GM21390 (cell line): ENCODE data around the gene APOL6.
"Not testable (repeated sequence)": the region's sequence is repeated elsewhere in the genome, so short reads cannot be mapped to it uniquely, and the experiment has no call there.

Experiments used
- ATAC-seq: cut with Tn5 transposase; IDR thresholded peaks from one replicate; pipeline ENCODE4 v1.9.1; 2021; ENCODE audit not compliant: unreplicated experiment

Gene APOL6

GRCh38 chr22:35674335-35674734 is 26.1 kb downstream of the APOL6 start:
- no peak for ATAC-seq

GRCh38 chr22:35676065-35676464 is 27.8 kb downstream of the APOL6 start:
- ATAC-seq = not testable (repeated sequence)

- no peak for ATAC-seq
Measured at GRCh38 chr22:35677460-35678187, 29.4 kb downstream of the APOL6 start.

GRCh38 chr22:35678836-35679235 is 30.6 kb downstream of the APOL6 start:
- no peak for ATAC-seq

- ATAC-seq = not testable (repeated sequence)
Measured at GRCh38 chr22:35679492-35679891, 31.2 kb downstream of the APOL6 start.

GRCh38 chr22:35681454-35682052 is 33.3 kb downstream of the APOL6 start:
- ATAC-seq = no peak

GRCh38 chr22:35683560-35683959 is 35.3 kb downstream of the APOL6 start:
- ATAC-seq = no peak

- ATAC-seq = no peak
Measured at GRCh38 chr22:35684270-35684700, 36.0 kb downstream of the APOL6 start.

GRCh38 chr22:35684732-35685131 is 36.5 kb downstream of the APOL6 start:
- no peak for ATAC-seq

- no peak for ATAC-seq
Measured at GRCh38 chr22:35685731-35686130, 37.5 kb downstream of the APOL6 start.

- no peak for ATAC-seq
Measured at GRCh38 chr22:35686298-35686697, 38.1 kb downstream of the APOL6 start.

- ATAC-seq = no peak
Measured at GRCh38 chr22:35687461-35687860, 39.2 kb downstream of the APOL6 start.

GRCh38 chr22:35688913-35689675 is 40.8 kb downstream of the APOL6 start:
- ATAC-seq = no peak

- no peak for ATAC-seq
Measured at GRCh38 chr22:35690001-35690400, 41.8 kb downstream of the APOL6 start.

- ATAC-seq = no peak
Measured at GRCh38 chr22:35695202-35695601, 47.0 kb downstream of the APOL6 start.

GRCh38 chr22:35697142-35697541 is 48.9 kb downstream of the APOL6 start:
- ATAC-seq = no peak

- ATAC-seq = not testable (repeated sequence)
Measured at GRCh38 chr22:35699852-35700251, 51.6 kb downstream of the APOL6 start.

GRCh38 chr22:35703861-35704584 is 55.8 kb downstream of the APOL6 start:
- no peak for ATAC-seq

GRCh38 chr22:35705141-35705540 is 56.9 kb downstream of the APOL6 start:
- ATAC-seq = no peak

GRCh38 chr22:35708453-35708852 is 60.2 kb downstream of the APOL6 start:
- no peak for ATAC-seq

GRCh38 chr22:35708917-35709316 is 60.7 kb downstream of the APOL6 start:
- no peak for ATAC-seq
